Stomach (tissue), 4 donors: ENCODE measurements around the gene TMEM138.

Source experiments
- CTCF ChIP-seq, 7 experiments: fragments of 450-650 bp in 4 of 7; fragments of 200-600 bp in 3 of 7; sonication (generic) in 3 of 7; IDR thresholded peaks; one replicate each; pipeline ENCODE4 v1.5.1; 2016 to 2019; ENCODE audit warnings: antibody characterized with exemption in 7 of 7, control low read depth in 2 of 7, mild to moderate bottlenecking in 1 of 7
- EP300 ChIP-seq: sonication (generic); formaldehyde crosslinking; IDR thresholded peaks from one replicate; pipeline ENCODE4 v1.6.1; 2017; ENCODE audit warnings: antibody characterized with exemption
- POLR2A ChIP-seq, 4 donors: fragments of 450-650 bp; IDR thresholded peaks; one replicate each; pipeline ENCODE4 v1.6.1; 2016; ENCODE audit warnings: antibody characterized with exemption in 4 of 4, control low read depth in 2 of 4, mild to moderate bottlenecking in 1 of 4, moderate library complexity in 1 of 4
- POLR2AphosphoS5 ChIP-seq, 3 donors: sonication (generic); formaldehyde crosslinking; IDR thresholded peaks; one replicate each; pipeline ENCODE4 v1.6.1; 2016; ENCODE audit warnings: antibody characterized with exemption in 3 of 3

GRCh38 chr11:61406067-61406466 is 43.9 kb downstream of the TMEM138 start:
- TF ChIP-seq CTCF (IDR thresholded peaks at IDR 0.05): no peak
- TF ChIP-seq POLR2AphosphoS5 (IDR thresholded peaks at IDR 0.05): no peak
- TF ChIP-seq POLR2A (IDR thresholded peaks at IDR 0.05): no peak
- TF ChIP-seq EP300: no peak
